GM19452 (cell line): Measurements from ENCODE around the gene MCM6.

Experiments
- ATAC-seq: cut with Tn5 transposase; IDR thresholded peaks from one replicate; pipeline ENCODE4 v1.9.1; 2021; ENCODE audit not compliant: unreplicated experiment

The MCM6 gene

GRCh38 chr2:135791418-135792190 lies 84.6 kb downstream of the MCM6 start:
- ATAC-seq, result no peak

- no peak for ATAC-seq
Observed at GRCh38 chr2:135790423-135790822, 85.8 kb downstream of the MCM6 start.
